IMR-90 (cell line): ENCODE measurements around the gene LIPK.

ENCODE experiments used
- BHLHE40 ChIP-seq: fragments of 150-350 bp; IDR thresholded peaks from 2 replicates; pipeline ENCODE4 v1.6.1; 2016; ENCODE audit warnings: mild to moderate bottlenecking, low read depth, low read length
- CEBPB ChIP-seq: IDR thresholded peaks from 2 replicates; pipeline ENCODE4 v1.6.1; 2012; ENCODE audit warnings: low read depth, low read length, improper control_type of control experiment
- MAFK ChIP-seq: IDR thresholded peaks from 2 replicates; pipeline ENCODE4 v1.6.1; 2012; ENCODE audit warnings: low read depth, low read length, improper control_type of control experiment
- NFE2L2 ChIP-seq: fragments of 150-350 bp; IDR thresholded peaks from 2 replicates; pipeline ENCODE4 v1.6.1; 2016; ENCODE audit warnings: low read depth, mild to moderate bottlenecking, low read length
- POLR2A ChIP-seq: IDR thresholded peaks from 2 replicates; pipeline ENCODE4 v1.6.1; 2012; ENCODE audit warnings: mild to moderate bottlenecking, low read depth, low read length
- SMC3 ChIP-seq: fragments of 150-350 bp; IDR thresholded peaks from 2 replicates; pipeline ENCODE4 v1.6.1; 2016; ENCODE audit warnings: low read depth, mild to moderate bottlenecking, antibody characterized with exemption, low read length, moderate library complexity
- TF ChIP-seq, protein P1 (sequence below): conservative IDR thresholded peaks from 2 replicates; pipeline ENCODE4 v1.5.1; 2012; ENCODE audit warnings: mild to moderate bottlenecking, low read depth, low read length, improper control_type of control experiment
- TF ChIP-seq, protein P2 (sequence below): fragments of 150-350 bp; IDR thresholded peaks from 2 replicates; pipeline ENCODE4 v1.6.1; 2016; ENCODE audit warnings: low read depth, mild to moderate bottlenecking, low read length, moderate library complexity, borderline replicate concordance

DNA sequence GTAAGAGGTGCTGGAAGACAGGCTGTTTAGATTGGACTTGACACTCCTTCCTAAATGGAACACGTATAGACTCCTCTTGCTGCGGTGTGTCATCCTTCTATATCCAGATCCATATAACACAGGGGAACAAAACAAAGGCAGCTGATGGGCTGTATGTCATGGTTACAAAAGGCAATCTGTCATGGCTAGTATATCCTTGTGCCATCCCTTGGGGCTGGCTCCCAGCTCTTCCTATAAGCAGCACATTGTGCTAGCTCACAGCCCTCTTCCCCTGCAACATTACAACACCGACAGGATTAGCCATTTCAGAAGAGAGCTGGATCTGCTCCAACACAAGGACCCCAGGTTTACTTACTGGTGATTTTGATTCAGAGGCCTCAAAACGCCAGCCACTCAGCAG lies 15.3 kb downstream of the LIPK start:
- TF ChIP-seq BHLHE40: no peak
- TF ChIP-seq, protein P1, sequence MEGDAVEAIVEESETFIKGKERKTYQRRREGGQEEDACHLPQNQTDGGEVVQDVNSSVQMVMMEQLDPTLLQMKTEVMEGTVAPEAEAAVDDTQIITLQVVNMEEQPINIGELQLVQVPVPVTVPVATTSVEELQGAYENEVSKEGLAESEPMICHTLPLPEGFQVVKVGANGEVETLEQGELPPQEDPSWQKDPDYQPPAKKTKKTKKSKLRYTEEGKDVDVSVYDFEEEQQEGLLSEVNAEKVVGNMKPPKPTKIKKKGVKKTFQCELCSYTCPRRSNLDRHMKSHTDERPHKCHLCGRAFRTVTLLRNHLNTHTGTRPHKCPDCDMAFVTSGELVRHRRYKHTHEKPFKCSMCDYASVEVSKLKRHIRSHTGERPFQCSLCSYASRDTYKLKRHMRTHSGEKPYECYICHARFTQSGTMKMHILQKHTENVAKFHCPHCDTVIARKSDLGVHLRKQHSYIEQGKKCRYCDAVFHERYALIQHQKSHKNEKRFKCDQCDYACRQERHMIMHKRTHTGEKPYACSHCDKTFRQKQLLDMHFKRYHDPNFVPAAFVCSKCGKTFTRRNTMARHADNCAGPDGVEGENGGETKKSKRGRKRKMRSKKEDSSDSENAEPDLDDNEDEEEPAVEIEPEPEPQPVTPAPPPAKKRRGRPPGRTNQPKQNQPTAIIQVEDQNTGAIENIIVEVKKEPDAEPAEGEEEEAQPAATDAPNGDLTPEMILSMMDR: no peak
- TF ChIP-seq POLR2A: no peak
- TF ChIP-seq MAFK: no peak
- TF ChIP-seq SMC3: no peak
- no peak for TF ChIP-seq CEBPB
- no peak for TF ChIP-seq NFE2L2
- TF ChIP-seq, protein P2, sequence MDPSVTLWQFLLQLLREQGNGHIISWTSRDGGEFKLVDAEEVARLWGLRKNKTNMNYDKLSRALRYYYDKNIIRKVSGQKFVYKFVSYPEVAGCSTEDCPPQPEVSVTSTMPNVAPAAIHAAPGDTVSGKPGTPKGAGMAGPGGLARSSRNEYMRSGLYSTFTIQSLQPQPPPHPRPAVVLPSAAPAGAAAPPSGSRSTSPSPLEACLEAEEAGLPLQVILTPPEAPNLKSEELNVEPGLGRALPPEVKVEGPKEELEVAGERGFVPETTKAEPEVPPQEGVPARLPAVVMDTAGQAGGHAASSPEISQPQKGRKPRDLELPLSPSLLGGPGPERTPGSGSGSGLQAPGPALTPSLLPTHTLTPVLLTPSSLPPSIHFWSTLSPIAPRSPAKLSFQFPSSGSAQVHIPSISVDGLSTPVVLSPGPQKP: no peak
